GM12878 (cell line): Measurements from ENCODE around the gene RBSN.

Experiments used
- ASH2L ChIP-seq: fragments of 300-600, 200-600 bp; sonication (generic); IDR thresholded peaks from 2 replicates; pipeline ENCODE4 v1.6.1; 2017; ENCODE audit warnings: low read depth, mild to moderate bottlenecking, borderline replicate concordance
- CTCF ChIP-seq, 3 experiments: IDR thresholded peaks in 2 of 3; conservative IDR thresholded peaks in 1 of 3; 2 replicates each; pipeline ENCODE4 v1.5.1; 2011; ENCODE audit warnings: low read depth in 3 of 3, low read length in 3 of 3, mild to moderate bottlenecking in 3 of 3, control low read depth in 2 of 3, moderate library complexity in 2 of 3, inconsistent platforms in 1 of 3, mixed read lengths in 1 of 3; ENCODE audit not compliant: control insufficient read depth in 2 of 3, insufficient read depth in 1 of 3; ENCODE audit errors: extremely low read depth in 1 of 3
- MYC ChIP-seq: IDR thresholded peaks from 2 replicates; pipeline ENCODE4 v1.6.1; 2011; ENCODE audit warnings: mild to moderate bottlenecking, low read length, moderate library complexity, inconsistent platforms; ENCODE audit not compliant: insufficient read depth, insufficient replicate concordance, insufficient read length, severe bottlenecking
- PBX3 ChIP-seq: IDR thresholded peaks from 2 replicates; pipeline ENCODE4 v1.6.1; 2011; ENCODE audit warnings: mild to moderate bottlenecking, low read depth, low read length, moderate library complexity; ENCODE audit not compliant: insufficient replicate concordance
- POLR2AphosphoS5 ChIP-seq: IDR thresholded peaks from 2 replicates; pipeline ENCODE4 v1.6.1; 2011; ENCODE audit warnings: mild to moderate bottlenecking, low read length, inconsistent platforms

- TF ChIP-seq PBX3, result no peak
- peak; percentile 90 for TF ChIP-seq MYC
- peak; percentile 30; the same call in 1 of the 2 replicates for TF ChIP-seq ASH2L
- peak; percentile 96 for TF ChIP-seq POLR2AphosphoS5
- no peak for TF ChIP-seq CTCF (IDR thresholded peaks at IDR 0.05 in 2 of 3, conservative IDR thresholded peaks at IDR 0.05 in 1 of 3; ENCODE audit: control insufficient read depth in 2 of 3, extremely low read depth in 1 of 3, insufficient read depth in 1 of 3, low read depth in 3 of 3, low read length in 3 of 3)
These were observed 34.0 kb downstream of the RBSN start, which contains the start of gene MRPS25 for GRCh38 chr3:15064835-15065549.
